Adrenal gland (tissue), 12 donors: ENCODE results near the gene ATG10. TPM values are rescaled to one million over a fixed set of nuclear protein-coding genes. Genes with fewer than 3 reads are reported as not detected.
"Not testable (repeated sequence)": the region's sequence is repeated elsewhere in the genome, so short reads cannot be mapped to it uniquely, and the experiment has no call there.

Experiments used
- DNase-seq, 7 donors: peaks; one replicate each; pipeline ENCODE4 v3.0.0-alpha.2; 2019 to 2020
- H3K27ac ChIP-seq, 5 donors: fragments of 200-600 bp; sonication (generic) in 4 of 5; 1 replicate in 3 of 5; 2 replicates in 2 of 5; pipeline versions ENCODE4 v1.5.1 to v1.8.0; 2016 to 2020; ENCODE audit warnings: mild to moderate bottlenecking in 1 of 5
- H3K27me3 ChIP-seq: fragments of 200-600 bp; 2 replicates; pipeline ENCODE4 v1.8.0; 2021
- H3K36me3 ChIP-seq, 2 donors: fragments of 200-600 bp; replicated peaks in 1 of 2; 1 replicate in 1 of 2; 2 replicates in 1 of 2; pipeline versions ENCODE4 v1.5.1 to v1.8.0; 2018 to 2022
- H3K4me1 ChIP-seq, 2 donors: fragments of 200-600 bp; replicated peaks in 1 of 2; 1 replicate in 1 of 2; 2 replicates in 1 of 2; pipeline versions ENCODE4 v1.5.1 to v1.8.0; 2018 to 2021
- H3K4me3 ChIP-seq, 4 donors: fragments of 200-600 bp; sonication (generic) in 3 of 4; one replicate each; pipeline ENCODE4 v1.5.1; 2016 to 2018
- H3K9me3 ChIP-seq, 3 donors: fragments of 200-600 bp; sonication (generic) in 1 of 3; replicated peaks in 1 of 3; 1 replicate in 2 of 3; 2 replicates in 1 of 3; pipeline versions ENCODE4 v1.5.1 to v1.8.0; 2016 to 2021
- POLR2A ChIP-seq, 2 donors: fragments of 450-650 bp; IDR thresholded peaks; one replicate each; pipeline ENCODE4 v1.6.1; 2017; ENCODE audit warnings: antibody characterized with exemption in 2 of 2, mild to moderate bottlenecking in 2 of 2, moderate library complexity in 1 of 2
- WGBS, 4 donors: extraction: QIAGEN DNeasy Blood & Tissue Kit in 2 of 4; methylation state at CpG; one replicate each; pipeline versions ENCODE4 v1.1.5 to v1.1.7; 2013 to 2017; 5-methylcytosine and 5-hydroxymethylcytosine counted together
- intact Hi-C, 2 donors: fragments of 100-400 bp; cut with DNase I; formaldehyde crosslinking; loops; one replicate each; pipeline versions ENCODE4 v1.14.1 to v1.15.0; 2022 to 2023
- polyA plus RNA-seq, 3 donors: library from polyadenylated mRNA; stranded (reverse); fragments of 200-250 nt in 2 of 3; fragments of 350-450 nt in 1 of 3; fragmentation: Illumina TruSeq in 1 of 3; extraction: RNeasy Lipid Tissue Mini Kit (QIAGEN cat#74804) in 1 of 3; gene quantifications; one replicate each; pipeline ENCODE4 v1.2.3, GENCODE V29; 2013 to 2014
- total RNA-seq, 9 donors: library from RNA; depleted of rRNA in 4 of 9; stranded (reverse); fragments of >200 nt in 4 of 9; fragments of 120-200 nt in 1 of 9; fragmentation: NEBNext Ultra II Directional in 1 of 9; extraction: Animal tissue kit (Norgen Biotek cat#: 25700) in 1 of 9; gene quantifications; one replicate each; pipeline versions ENCODE4 v1.1.0 to v1.2.4, GENCODE V29; 2013 to 2023
- TF ChIP-seq, protein P1 (sequence below), 6 experiments: fragments of 450-650 bp in 4 of 6; fragments of 200-600 bp in 2 of 6; sonication (generic) in 1 of 6; IDR thresholded peaks; 1 replicate in 5 of 6; 2 replicates in 1 of 6; pipeline versions ENCODE4 v1.5.1 to v1.8.0; 2016 to 2021; ENCODE audit warnings: antibody characterized with exemption in 6 of 6, mild to moderate bottlenecking in 2 of 6, moderate library complexity in 1 of 6
- donor health status: healthy with polysubstance abuse.
- donor health status: Bipolar disorder and iron deficiency.
- donor health status: DM: yes; HTN: yes; CAD: no.
- donor health status: DM: no; HTN: no; CAD: no.
- donor health status: DM: no; HTN: no; CAD: no.
- donor health status: DM: yes; HTN: yes; CAD: no.

Gene ATG10
- total and polyA plus RNA-seq, 12 donors, result 4.0 to 15.1 (median 7.1) TPM

DNA sequence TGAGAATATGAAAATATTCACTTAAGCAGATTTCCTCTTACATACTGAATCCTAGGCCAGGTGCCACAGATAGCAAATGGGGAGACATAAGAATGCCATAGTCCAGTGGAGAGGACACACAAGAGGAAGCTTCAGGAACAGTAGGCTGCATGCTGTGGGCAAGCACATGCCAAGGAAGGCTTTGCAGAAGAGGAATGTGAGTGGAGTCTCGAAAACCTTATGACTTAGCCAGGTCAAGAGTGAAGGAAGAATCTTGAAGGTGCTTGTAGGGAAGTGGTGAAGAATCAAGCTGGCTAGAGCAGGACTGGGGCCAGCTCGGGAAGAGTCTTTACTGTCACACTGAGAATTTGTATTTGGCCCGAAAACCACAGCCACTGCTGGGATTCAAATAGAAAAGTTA is 285.9 kb downstream of the ATG10 start:
- no peak overlapping the region for H3K4me3 ChIP-seq
- intact Hi-C loops, result no loop called here
- TF ChIP-seq POLR2A (IDR thresholded peaks at IDR 0.05), result no peak
- TF ChIP-seq, protein P1, sequence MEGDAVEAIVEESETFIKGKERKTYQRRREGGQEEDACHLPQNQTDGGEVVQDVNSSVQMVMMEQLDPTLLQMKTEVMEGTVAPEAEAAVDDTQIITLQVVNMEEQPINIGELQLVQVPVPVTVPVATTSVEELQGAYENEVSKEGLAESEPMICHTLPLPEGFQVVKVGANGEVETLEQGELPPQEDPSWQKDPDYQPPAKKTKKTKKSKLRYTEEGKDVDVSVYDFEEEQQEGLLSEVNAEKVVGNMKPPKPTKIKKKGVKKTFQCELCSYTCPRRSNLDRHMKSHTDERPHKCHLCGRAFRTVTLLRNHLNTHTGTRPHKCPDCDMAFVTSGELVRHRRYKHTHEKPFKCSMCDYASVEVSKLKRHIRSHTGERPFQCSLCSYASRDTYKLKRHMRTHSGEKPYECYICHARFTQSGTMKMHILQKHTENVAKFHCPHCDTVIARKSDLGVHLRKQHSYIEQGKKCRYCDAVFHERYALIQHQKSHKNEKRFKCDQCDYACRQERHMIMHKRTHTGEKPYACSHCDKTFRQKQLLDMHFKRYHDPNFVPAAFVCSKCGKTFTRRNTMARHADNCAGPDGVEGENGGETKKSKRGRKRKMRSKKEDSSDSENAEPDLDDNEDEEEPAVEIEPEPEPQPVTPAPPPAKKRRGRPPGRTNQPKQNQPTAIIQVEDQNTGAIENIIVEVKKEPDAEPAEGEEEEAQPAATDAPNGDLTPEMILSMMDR (IDR thresholded peaks at IDR 0.05), result no peak
- H3K9me3 ChIP-seq, result no peaks in the 10 kb centered on the region
- no peak for DNase-seq
- WGBS, 4 donors, result 86 to 90% (median 87%) methylated on average over 3 of the region's 3 CpGs
- no peaks in the 10 kb centered on the region for H3K4me1 ChIP-seq
- no peaks in the 10 kb centered on the region for H3K36me3 ChIP-seq
- H3K27me3 ChIP-seq, result no peaks in the 10 kb centered on the region
- no peak overlapping the region for H3K27ac ChIP-seq

DNA sequence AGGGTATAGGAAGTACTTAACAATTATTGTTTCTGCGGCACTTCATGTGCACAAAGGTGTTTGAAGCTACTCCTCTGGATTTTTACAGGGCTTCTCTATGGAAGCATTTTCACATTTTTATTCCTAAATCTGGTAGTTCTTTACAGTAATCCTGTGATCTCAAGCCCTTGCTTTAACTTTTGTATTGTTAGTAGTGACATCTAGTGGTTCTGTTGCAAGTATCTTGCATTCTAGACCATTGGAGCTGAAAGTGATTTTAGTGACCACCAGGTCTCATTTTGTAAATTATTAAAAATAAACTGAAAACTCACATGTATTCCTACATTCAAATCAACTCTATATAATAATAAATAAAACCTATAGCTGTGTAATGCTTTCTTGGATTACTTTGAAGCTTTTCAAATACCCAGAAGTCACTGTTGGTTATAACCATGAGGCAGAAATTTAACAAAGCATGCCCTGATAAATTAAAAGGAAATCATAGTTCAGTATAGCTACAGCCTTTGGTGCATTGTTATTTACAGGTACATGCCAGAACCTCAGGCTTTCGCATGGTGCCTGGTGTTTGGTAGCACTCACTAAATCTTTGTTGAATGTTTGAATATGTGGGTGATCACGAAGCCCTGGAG is 287.5 kb downstream of the ATG10 start:
- WGBS, 4 donors, result 70 to 78% (median 73%) methylated on average over 3 of the region's 3 CpGs
- TF ChIP-seq, protein P1 (IDR thresholded peaks at IDR 0.05), result peak in 5 of 6 experiments; percentile 16 to 42 (median 24)
- no peak for TF ChIP-seq POLR2A (IDR thresholded peaks at IDR 0.05)
- Histone ChIP-seq H3K27me3 (no peaks in the 10 kb centered on the region), H3K9me3 (no peaks in the 10 kb centered on the region), H3K27ac (no peak overlapping the region), H3K36me3 (no peaks in the 10 kb centered on the region), H3K4me1 (no peaks in the 10 kb centered on the region), H3K4me3 (no peak overlapping the region)
- intact Hi-C loops, result no loop called here
- no peak for DNase-seq

DNA sequence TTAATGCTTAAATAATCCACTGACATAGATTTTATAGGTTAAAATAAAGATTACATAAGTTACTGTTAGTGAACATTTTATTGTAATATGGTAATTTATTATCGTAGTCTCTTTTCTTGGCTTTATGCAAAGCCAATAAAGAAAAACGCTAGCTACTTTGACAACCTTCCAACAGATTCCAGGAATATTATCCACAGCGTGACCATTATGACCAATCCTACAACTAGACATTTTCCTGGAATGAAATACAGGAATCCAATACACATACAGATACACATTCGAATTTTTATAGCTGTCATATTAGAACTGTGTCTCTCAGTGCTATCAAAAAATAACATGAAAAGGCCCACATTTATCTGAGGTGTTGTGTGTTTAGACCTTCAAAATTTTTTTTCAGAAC is 293.2 kb downstream of the ATG10 start:
- Histone ChIP-seq H3K27ac (no peak overlapping the region), H3K4me1 (no peaks in the 10 kb centered on the region), H3K36me3 (no peaks in the 10 kb centered on the region), H3K27me3 (no peaks in the 10 kb centered on the region), H3K4me3 (no peak overlapping the region), H3K9me3 (no peaks in the 10 kb centered on the region)
- DNase-seq, result no peak
- 58 to 73% (median 69%) methylated on average over 4 of the region's 4 CpGs for WGBS, 4 donors
- intact Hi-C loops, result no loop called here
- TF ChIP-seq POLR2A (IDR thresholded peaks at IDR 0.05), result no peak
- TF ChIP-seq, protein P1 (IDR thresholded peaks at IDR 0.05), result no peak

DNA sequence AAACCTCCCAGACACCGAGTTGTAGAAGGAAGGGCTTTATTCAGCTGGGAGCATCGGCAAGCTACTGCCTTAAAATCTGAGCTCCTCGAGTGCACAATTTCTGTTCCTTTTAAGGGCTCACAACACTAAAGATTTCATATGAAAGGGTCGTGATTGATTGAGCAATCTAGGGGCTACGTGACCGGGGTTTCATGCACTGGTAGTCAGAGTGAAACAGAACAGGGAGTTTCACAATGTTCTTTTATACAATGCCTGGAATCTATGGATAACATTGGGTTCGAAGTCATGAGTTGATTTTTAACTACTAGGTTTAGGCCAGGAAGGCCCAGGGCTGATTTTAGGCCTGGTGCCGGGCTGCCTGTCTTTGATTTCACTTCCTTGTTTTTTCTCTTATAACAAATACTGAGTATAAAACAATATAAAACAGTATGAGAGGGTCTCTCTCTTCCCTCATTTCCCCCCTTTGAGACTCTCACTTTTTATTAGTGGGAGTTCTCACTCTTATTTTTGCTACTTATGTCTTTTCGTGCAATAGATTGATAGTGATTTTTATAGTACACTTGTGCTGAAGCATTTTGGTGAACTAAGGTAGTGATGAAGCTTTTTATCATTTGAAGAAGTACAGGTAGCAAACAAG is 295.6 kb downstream of the ATG10 start:
- H3K4me1 ChIP-seq, H3K36me3 ChIP-seq, DNase-seq, intact Hi-C loops, H3K9me3 ChIP-seq, H3K4me3 ChIP-seq, H3K27ac ChIP-seq, H3K27me3 ChIP-seq: not testable (repeated sequence)
- 94 to 97% (median 95%) methylated on average over 8 to 9 of the region's 9 CpGs for WGBS, 4 donors

DNA sequence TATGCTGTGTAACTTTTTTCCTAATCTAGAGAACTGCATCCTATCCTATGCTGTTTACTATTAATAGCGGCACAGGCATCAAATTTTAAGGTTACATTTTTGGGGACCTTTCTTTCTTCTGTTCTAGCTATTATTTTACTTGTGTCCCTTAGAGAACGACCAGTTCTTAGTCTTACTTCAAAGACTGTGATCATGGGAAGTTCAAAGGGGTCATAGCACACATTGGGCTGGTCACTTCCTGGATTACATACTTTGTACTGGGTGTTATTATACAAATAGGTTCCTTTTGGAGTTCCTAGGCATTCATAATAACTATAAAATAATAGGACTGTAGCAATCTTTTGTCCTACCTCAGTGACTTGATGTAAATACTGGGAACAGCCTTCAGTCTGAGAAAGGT is 297.5 kb downstream of the ATG10 start:
- H3K27ac ChIP-seq, H3K27me3 ChIP-seq, H3K4me3 ChIP-seq, H3K36me3 ChIP-seq, intact Hi-C loops, DNase-seq, H3K9me3 ChIP-seq, H3K4me1 ChIP-seq: not testable (repeated sequence)
- WGBS, 4 donors, result 78 to 92% (median 84%) methylated on average over 2 of the region's 2 CpGs

DNA sequence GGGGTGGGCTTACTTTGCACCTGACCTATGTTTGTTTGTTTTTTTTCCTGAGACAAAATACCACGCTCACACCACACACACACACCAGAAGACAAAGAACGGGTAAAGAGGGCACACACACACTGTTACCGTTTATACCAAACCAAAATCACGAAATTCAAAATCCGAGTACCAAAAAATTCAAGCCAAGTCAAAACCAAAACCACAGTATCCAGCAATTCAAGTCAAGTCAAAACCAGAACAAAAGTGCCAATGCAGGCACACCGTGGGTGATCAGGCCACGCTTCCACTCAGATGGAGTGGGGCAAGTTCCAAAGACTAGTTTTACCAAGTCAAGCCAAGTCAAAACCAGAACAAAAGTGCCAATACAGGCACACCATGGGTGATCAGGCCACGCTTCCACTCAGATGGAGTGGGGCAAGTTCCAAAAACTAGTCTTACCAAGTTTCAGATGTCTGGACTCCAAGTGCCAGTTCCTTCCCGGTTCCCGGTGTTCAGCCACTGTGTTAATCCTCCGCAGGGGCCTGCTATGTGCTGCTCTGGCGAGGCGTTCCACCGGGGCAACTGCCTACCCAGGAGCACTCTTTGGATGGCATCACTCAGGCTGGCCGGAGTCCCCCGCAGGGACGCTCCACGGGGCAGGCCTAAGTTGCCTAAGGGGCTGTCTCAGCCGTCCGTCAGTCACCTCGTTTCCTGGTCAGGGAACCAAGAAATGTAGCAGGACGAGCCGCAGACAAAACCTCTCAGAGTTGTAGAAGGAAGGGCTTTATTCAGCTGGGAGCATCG is 300.9 kb downstream of the ATG10 start:
- 92 to 99% (median 93%) methylated on average over 14 to 24 of the region's 24 CpGs for WGBS, 4 donors
- H3K4me1 ChIP-seq, DNase-seq, H3K9me3 ChIP-seq, H3K27me3 ChIP-seq, H3K27ac ChIP-seq, intact Hi-C loops, H3K4me3 ChIP-seq: not testable (repeated sequence)
- H3K36me3 ChIP-seq, result peaks cover 0 to 24% of the 10 kb centered on the region in 2 donors

DNA sequence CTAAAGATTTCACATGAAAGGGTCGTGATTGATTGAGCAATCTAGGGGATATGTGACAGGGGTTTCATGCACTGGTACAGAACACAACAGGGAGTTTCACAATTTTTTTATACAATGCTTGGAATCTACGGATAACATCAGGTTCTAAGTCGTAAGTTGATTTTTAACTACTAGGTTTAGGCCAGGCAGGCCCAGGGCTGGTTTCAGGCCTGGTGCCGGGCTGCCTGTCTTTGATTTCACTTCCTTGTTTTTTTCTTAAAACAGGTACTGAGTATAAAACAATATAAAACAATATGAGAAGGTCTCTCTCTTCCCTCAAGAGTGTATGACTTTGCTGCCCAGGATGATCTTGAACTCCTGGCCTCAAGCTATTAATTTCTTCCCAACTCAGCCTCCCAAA is 301.6 kb downstream of the ATG10 start:
- H3K4me3 ChIP-seq, H3K27ac ChIP-seq, intact Hi-C loops, H3K9me3 ChIP-seq, H3K27me3 ChIP-seq, DNase-seq, H3K4me1 ChIP-seq: not testable (repeated sequence)
- WGBS, 4 donors, result 72 to 87% (median 82%) methylated on average over 4 of the region's 4 CpGs
- H3K36me3 ChIP-seq, result peaks cover 0 to 24% of the 10 kb centered on the region in 2 donors
